Stimulated activated CD8-positive, alpha-beta memory T cell treated with anti-CD3 and anti-CD28 coated beads, Interleukin-7, amount 100 ng/mL, for 1 hour (primary cell): Measurements from ENCODE around the gene RSRC1.
"Not testable (repeated sequence)": the region's sequence is repeated elsewhere in the genome, so short reads cannot be mapped to it uniquely, and the experiment has no call there.

Experiments
- DNase-seq, 2 donors: peaks; one replicate each; pipeline ENCODE4 v3.0.0-alpha.2; 2020; ENCODE audit warnings: low read depth in 2 of 2

Gene RSRC1

DNA sequence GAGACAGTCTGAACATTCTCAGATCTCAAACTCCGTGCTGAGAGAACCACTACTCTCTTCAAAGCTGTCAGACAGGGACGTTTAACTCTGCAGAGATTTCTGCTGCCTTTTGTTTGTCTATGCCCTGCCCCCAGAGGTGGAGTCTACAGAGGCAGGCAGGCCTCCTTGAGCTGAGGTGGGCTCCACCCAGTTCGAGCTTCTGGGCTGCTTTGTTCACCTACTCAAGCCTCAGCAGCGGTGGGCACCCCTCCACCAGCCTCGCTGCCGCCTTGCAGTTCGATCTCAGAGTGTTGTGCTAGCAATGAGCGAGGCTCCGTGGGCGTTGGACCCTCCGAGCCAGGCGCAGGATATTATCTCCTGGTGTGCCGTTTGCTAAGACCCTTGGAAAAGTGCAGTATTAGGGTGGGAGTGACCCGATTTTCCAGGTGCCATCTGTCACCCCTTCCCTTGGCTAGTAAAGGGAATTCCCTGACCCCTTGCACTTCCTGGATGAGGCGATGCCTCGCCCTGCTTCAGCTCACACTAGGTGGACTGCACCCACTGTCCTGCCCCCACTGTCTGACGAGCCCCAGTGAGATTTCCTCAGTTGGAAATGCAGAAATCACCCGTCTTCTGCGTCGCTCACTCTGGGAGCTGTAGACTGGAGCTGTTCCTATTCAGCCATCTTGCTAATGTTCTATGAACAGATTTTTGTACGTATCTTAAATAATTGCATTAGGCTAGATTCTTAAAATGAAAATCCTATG lies 220.0 kb downstream of the RSRC1 start:
- not testable (repeated sequence) for DNase-seq

DNA sequence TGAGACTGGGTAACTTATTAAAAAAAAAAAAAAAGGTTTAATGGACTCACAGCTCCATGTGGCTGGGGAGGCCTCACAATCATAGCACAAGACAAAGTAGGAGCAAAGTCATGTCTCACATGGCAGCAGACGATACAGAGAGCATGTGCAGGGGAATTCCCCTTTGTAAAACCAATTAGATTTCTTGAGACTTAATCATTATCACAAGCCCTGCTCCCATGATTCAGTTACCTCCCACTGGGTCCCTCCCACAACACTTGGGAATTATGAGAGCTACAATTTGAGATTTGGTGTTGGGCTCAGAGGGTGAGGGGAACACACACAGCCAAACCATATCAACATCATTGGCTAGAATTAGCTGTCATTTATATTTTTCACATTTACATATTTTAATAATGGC lies 221.0 kb downstream of the RSRC1 start:
- DNase-seq, result no peak

DNA sequence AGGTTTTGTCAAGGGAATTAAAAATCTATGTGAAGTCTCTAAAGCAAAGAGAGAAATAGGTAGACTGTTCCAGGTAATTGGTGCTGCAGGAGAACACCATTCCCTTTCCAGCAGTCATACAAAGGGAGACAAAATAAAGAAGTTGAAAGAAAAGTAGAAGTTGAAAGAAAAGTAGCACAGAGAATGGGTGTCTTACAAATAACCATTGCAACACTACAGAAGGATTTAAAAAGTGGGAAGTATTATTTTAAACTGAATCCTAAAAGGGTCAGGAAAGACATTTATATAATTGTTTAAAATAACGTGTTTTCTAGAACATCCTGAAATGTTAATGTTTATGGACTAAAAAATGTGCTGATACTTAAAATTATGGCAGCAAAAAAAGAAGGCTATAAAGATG lies 223.8 kb downstream of the RSRC1 start:
- no peak for DNase-seq

- no peak for DNase-seq
These were observed 227.2 kb downstream of the RSRC1 start for GRCh38 chr3:158337110-158337509.

GRCh38 chr3:158339638-158340037 lies 229.7 kb downstream of the RSRC1 start:
- DNase-seq, result no peak

GRCh38 chr3:158340951-158341350 lies 231.1 kb downstream of the RSRC1 start:
- not testable (repeated sequence) for DNase-seq

DNA sequence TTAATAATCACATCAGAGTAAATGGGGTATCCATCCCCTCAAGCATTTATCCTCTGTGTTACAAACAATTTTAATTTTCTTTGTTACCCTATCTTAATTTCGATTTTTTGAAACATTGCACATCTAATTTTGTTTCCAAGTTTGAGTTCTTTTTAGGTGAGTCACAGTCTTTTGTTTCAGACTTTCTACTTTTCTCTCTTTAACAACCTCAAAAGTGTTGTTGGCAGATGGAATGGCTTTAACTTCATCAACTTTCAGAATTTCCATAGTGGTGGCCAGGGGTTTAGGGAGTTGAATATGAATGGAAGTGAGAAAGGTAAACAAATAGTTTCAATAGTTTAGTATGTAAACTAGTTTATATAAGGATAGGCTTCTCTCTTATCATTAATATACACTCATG lies 238.1 kb downstream of the RSRC1 start:
- no peak for DNase-seq

- no peak for DNase-seq
These were observed 241.1 kb downstream of the RSRC1 start for GRCh38 chr3:158350971-158351370.

- DNase-seq, result no peak
These were observed 242.7 kb downstream of the RSRC1 start for GRCh38 chr3:158352551-158352950.

DNA sequence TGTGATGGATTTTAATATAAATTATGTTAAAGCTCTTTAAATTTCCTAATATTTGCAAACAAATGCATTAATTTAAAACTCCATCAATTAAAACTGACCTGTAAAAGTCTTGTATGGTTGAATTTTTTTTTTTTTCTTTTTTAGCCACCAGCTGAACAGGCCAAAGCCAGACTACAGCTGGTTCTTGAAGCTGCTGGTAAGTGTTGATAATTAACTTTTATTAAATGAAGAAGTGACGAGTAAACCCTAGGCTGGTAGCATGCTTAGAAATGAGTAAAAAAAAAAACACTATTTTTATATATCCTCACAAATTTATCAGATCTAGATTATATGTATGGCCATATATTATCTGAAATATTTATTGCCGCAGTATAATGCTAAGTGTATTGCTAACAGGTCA lies 244.8 kb downstream of the RSRC1 start:
- DNase-seq, result no peak

DNA sequence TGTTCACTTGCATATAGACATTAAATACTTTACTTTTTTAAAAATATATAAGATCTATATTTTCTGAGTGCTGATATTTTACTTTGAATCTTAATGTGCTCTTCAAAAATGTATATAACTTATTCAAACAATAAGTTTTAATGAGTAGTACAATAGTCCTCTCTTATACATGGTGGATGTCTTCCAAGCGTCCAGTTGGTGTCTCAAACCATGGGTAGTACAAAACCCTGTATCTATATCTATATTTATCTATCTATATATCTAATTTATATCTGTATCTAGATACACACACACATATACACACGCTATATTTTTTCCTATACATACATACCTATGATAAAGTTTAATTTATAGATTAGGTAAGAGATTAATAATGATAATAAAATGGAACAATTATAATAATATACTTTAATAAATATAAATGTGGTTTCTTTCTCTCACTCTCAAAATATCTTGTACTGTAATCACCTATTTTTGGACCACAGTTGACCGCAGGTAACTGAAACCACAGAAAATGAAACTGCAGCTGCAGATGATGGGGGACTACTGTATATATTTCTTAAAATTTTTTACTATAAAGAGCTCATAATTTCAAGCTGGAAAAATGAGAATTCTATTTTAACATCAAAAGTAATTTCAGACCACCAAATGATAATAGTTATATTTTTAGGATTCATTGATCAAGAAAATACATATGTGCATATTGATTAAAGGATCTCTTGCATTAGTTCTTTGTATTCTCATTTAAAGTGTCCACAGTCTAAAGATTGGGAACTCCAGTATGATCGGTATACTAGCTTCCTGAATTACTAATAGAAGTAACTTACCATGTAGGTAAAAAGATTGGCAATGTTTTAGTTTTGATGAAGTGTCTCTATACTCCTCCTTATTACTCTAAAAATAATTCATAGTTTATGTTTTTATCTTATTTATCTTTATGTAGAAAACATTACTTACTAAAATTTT lies 246.0 kb downstream of the RSRC1 start:
- no peak for DNase-seq

DNA sequence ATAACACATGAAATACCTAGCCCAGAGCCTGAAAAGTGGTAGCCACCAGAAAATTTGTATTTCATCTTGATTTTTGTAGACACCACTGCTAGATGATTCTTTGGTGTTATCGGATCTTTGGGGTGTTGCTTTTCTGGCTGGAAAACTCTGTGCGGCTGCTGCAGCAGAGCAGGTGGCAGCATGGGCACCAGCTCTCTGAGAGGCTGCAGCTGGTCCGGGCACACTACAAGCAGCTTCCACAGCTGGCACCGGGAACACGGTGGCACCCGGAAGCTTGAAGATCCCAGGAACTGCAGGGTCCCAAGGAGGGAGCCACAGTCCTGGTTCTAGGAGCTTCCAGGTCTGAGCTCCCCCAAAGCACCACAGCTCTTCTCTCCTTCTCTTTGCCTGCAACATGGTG lies 249.4 kb downstream of the RSRC1 start:
- no peak for DNase-seq

DNA sequence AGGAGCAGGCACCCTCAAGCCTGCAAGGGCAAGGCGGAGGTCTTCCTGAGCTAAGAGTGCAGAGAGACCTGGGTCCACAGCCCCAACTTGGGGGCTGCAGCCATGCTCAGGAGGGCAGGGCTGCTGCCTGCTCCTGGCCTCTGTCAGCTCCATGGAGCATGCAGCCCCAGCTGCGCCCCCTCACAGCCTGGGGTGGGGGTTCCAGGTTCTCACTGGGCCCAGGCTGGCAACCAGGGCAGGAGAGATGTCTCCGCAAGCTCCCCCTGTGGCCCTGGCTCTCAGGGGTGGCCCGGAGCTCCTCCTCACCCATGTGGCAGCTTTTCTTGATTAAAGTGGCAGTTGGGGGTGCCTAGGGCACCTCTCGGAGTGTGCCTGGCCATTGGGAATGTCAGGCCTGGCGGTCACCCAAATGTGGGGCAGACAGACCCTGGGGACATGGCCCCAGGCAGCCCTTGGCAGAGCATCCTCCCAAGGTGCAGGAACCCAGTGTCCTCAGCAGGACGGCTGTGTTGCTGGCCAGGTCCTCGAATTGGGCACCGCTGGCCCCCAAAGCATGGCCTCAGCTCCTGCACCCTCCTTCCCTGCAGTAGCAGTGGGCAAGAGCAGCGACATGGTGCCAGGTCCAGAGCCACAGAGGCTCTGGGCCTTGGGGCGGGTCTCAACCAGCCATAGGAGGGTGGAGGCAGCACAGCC lies 251.0 kb downstream of the RSRC1 start:
- no peak for DNase-seq

- no peak for DNase-seq
These were observed 258.4 kb downstream of the RSRC1 start for GRCh38 chr3:158368271-158368670.

DNA sequence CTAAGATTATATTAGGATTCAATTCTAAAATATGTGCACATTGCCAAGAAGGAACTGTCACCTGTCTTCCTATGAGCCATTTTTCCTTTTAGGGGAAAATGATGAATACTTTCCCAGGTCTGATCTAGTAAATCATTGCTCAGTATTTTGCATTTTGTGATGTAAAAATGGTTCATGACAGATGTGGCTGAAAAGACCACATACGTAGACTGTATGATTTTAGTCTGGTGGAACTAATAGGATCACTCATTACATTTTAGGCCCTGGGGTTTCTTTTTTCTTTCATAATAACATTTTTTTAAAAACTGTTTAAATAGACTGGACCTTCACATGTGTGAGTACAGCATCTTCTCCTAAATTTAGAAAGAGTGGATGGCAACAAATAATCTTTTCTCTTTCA lies 259.4 kb downstream of the RSRC1 start:
- DNase-seq, result no peak

- DNase-seq, result no peak
These were observed 269.6 kb downstream of the RSRC1 start for GRCh38 chr3:158379517-158379916.

- DNase-seq, result no peak
These were observed 271.5 kb downstream of the RSRC1 start for GRCh38 chr3:158381262-158381868.

DNA sequence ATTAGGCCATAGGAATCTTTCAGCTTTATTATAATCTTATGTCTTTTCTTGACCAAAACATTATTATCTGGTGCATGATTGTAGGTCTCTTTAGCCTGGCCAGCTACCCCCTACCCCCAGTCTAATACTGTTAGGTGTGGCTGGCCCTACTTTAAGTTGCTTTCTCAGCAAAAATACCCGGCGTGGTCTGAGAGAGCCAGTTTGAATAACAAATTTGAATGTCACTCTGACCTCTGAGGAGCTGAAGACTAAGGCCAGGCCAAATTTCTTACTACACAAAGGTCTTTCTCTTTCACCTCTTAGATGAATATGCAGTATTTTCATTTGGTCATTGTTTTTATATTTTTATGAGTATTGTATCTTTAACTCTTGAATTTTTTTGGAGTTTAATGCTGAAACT lies 272.6 kb downstream of the RSRC1 start:
- DNase-seq, result no peak

GRCh38 chr3:158384019-158384418 lies 274.1 kb downstream of the RSRC1 start:
- DNase-seq, result no peak

- no peak for DNase-seq
These were observed 285.5 kb downstream of the RSRC1 start for GRCh38 chr3:158395421-158395820.

GRCh38 chr3:158402590-158402989 lies 292.7 kb downstream of the RSRC1 start:
- DNase-seq, result no peak

DNA sequence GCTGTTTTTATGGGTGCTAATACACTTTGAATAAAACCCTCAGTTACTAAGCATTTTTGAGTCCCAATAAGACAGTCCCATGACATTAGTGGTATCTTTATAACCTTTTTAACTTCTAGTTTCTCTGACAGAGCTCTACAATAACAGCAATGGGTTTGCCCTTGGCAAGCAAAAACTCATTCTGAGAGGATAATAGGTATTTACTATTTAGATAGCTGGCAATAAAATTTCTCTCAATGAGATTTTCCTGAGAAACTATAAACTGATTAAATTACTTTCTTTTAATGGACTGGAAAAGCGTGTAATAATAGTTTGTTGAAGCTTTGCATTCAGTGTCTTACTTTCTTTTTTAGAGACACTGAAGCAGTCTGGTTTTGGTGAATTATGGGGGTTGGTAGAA lies 293.1 kb downstream of the RSRC1 start:
- no peak for DNase-seq
